Stimulated activated naive B cell treated with anti-CD40 and anti-IgM and Interleukin-4, amounts not matched to agents 10 μg/mL and 1 μg/mL and 100 μg/mL, for 72 hours (primary cell): Measurements from ENCODE around the gene CDH13.
A peak's percentile ranks its signal among the peaks of the same experiment; 100 is the strongest.

Experiments used
- ATAC-seq, 2 donors: fragments of 150-1000 bp; cut with Tn5 transposase; replicated peaks; 2 replicates each; pipeline ENCODE4 v1.10.0; 2021; ENCODE audit warnings: moderate library complexity in 1 of 2
- DNase-seq: peaks from one replicate; pipeline ENCODE4 v3.0.0; 2021
- H3K27ac Mint-ChIP-seq: one replicate; pipeline ENCODE4 v1.8.0; 2022; ENCODE audit warnings: mild to moderate bottlenecking, mixed read lengths
- H3K27me3 Mint-ChIP-seq, 2 donors: one replicate each; pipeline ENCODE4 v1.8.0; 2022; ENCODE audit warnings: mixed read lengths in 2 of 2
- H3K36me3 Mint-ChIP-seq, 2 donors: one replicate each; pipeline ENCODE4 v1.8.0; 2022; ENCODE audit warnings: mixed read lengths in 2 of 2, mild to moderate bottlenecking in 1 of 2
- H3K4me1 Mint-ChIP-seq, 2 donors: one replicate each; pipeline ENCODE4 v1.8.0; 2022; ENCODE audit warnings: mixed read lengths in 2 of 2, mild to moderate bottlenecking in 1 of 2
- H3K4me3 Mint-ChIP-seq, 2 donors: one replicate each; pipeline ENCODE4 v1.8.0; 2022; ENCODE audit warnings: mild to moderate bottlenecking in 2 of 2, mixed read lengths in 2 of 2, moderate library complexity in 1 of 2
- H3K9me3 Mint-ChIP-seq, 2 donors: one replicate each; pipeline ENCODE4 v1.8.0; 2022; ENCODE audit warnings: mixed read lengths in 2 of 2, mild to moderate bottlenecking in 1 of 2

Gene CDH13

DNA sequence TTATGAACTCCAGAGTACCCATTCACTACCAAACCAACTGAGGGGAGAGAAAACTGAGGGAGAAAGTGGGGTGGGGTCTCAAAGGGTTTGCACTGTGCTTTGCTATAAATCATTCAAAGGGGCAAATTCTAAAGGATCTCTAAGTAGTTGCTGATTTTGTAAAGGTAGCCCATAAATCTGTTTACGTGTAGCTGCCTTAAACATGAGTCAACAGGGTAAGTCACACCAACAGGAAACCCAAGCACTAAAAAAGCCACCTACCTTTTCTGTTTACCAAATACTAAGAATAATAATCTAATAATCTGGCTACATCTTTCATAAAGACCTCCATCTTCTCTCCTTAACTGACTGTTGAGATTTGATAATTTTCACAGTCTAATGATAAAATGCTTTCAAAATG is 1172.6 kb downstream of the CDH13 start:
- Mint-ChIP-seq H3K4me1 (peaks cover 10% of the 10 kb centered on the region in 2 donors), H3K9me3 (peaks cover 0 to 1% of the 10 kb centered on the region in 2 donors), H3K36me3 (peaks cover 4 to 12% of the 10 kb centered on the region in 2 donors), H3K4me3 (no peak overlapping the region), H3K27me3 (no peaks in the 10 kb centered on the region), H3K27ac (no peak overlapping the region)
- DNase-seq (no peak), ATAC-seq (no peak)

DNA sequence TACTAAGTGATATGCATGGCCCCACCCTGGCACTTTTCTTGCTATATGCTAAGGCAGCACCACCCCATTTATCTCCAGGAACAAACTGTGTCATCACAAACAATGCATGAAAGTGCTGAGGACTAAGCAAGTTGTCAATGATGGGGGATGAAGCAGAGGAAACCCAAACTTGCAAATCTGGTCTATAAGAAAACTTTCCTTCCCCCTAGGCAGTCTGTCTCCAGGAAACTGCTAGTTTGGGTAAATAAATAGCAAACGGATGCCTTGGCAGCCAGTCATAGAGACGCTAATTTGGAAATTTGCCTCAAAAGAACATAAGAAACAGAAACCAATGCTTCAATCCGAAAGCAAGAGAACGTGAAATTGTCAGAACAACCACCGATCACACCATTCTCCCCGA is 1175.4 kb downstream of the CDH13 start:
- Mint-ChIP-seq H3K4me3 (peak overlapping the region in 1 of 2 donors; percentile 25), H3K4me1 (peaks cover 24 to 36% of the 10 kb centered on the region in 2 donors), H3K9me3 (peaks cover 6 to 7% of the 10 kb centered on the region in 2 donors), H3K27me3 (no peaks in the 10 kb centered on the region), H3K27ac (no peak overlapping the region), H3K36me3 (peaks cover 6 to 11% of the 10 kb centered on the region in 2 donors)
- ATAC-seq (no peak), DNase-seq (no peak)

DNA sequence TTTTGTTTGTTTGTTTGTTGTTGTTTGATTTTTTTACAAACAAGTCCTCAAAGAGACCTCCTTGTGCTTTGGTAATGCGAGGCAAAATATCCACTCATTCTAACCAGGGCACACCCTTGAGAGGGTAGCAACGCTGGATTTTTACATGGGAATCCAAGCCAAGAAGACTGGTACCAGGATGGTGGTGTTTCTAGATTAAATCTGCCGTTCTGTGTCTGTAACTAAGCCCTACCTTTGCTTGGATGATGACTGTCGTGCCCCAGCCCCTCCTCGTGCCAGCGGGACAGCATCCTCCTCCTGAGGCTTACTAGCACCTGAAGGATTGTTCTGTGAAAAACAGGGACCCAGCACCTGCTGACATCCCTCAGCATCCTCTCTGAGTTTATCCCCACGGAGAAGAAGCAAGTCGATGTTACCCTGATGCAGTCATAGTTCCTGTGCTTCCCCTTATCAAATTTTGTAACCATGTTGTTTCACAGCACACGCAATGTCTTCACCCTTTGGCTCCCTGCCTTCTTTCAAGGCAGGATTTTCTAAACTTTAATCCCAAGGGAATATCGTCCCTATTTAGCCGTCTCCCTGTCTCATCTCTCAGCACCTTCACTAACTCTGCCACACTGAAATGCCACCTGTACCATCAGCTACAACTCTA is 1175.9 kb downstream of the CDH13 start:
- Mint-ChIP-seq H3K9me3 (peaks cover 6 to 9% of the 10 kb centered on the region in 2 donors), H3K4me3 (peak overlapping the region in 1 of 2 donors; percentile 25), H3K4me1 (peaks cover 27 to 41% of the 10 kb centered on the region in 2 donors), H3K36me3 (peaks cover 6 to 11% of the 10 kb centered on the region in 2 donors), H3K27ac (no peak overlapping the region), H3K27me3 (no peaks in the 10 kb centered on the region)
- DNase-seq (no peak), ATAC-seq (no peak)

GRCh38 chr16:83803811-83804210 is 1177.0 kb downstream of the CDH13 start:
- DNase-seq (no peak), ATAC-seq (no peak)
- Mint-ChIP-seq H3K4me3 (peak overlapping the region in 1 of 2 donors; percentile 26), H3K36me3 (peaks cover 10 to 12% of the 10 kb centered on the region in 2 donors), H3K27me3 (no peaks in the 10 kb centered on the region), H3K9me3 (peaks cover 6 to 9% of the 10 kb centered on the region in 2 donors), H3K27ac (no peak overlapping the region), H3K4me1 (peaks cover 31 to 47% of the 10 kb centered on the region in 2 donors)

GRCh38 chr16:83804366-83804765 is 1177.6 kb downstream of the CDH13 start:
- Mint-ChIP-seq H3K36me3 (peaks cover 12 to 17% of the 10 kb centered on the region in 2 donors), H3K9me3 (peaks cover 6 to 9% of the 10 kb centered on the region in 2 donors), H3K4me3 (no peak overlapping the region), H3K27me3 (no peaks in the 10 kb centered on the region), H3K27ac (no peak overlapping the region), H3K4me1 (peaks cover 35 to 53% of the 10 kb centered on the region in 2 donors)
- no peak for ATAC-seq
- no peak for DNase-seq

GRCh38 chr16:83806036-83806435 is 1179.3 kb downstream of the CDH13 start:
- Mint-ChIP-seq H3K4me3 (peak overlapping the region; percentile 70 to 76), H3K36me3 (peaks cover 10 to 17% of the 10 kb centered on the region in 2 donors), H3K27me3 (no peaks in the 10 kb centered on the region), H3K9me3 (peaks cover 6 to 9% of the 10 kb centered on the region in 2 donors), H3K4me1 (peaks cover 35 to 62% of the 10 kb centered on the region in 2 donors), H3K27ac (peak overlapping the region; percentile 93)
- DNase-seq, result no peak
- ATAC-seq, result peak; percentile 35 to 41

DNA sequence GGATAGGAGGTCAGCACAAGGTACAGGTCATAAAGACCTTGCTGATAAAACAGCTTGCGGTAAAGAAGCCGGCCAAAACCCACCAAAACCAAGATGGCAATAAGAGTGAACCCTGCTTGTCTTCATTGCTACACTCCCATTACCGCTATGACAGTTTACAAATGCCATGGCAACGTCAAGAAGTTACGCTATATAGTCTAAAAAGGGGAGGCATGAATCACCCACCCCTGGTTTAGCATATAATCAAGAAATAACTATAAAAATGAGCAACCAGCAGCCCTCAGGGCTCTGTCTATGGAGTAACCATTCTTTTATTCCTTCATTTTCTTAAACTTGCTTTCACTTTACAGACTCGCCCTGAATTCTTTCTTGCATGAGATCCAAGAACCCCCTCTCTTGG is 1180.0 kb downstream of the CDH13 start:
- Mint-ChIP-seq H3K27me3 (no peaks in the 10 kb centered on the region), H3K4me3 (no peak overlapping the region), H3K4me1 (peaks cover 37 to 68% of the 10 kb centered on the region in 2 donors), H3K9me3 (peaks cover 6 to 9% of the 10 kb centered on the region in 2 donors), H3K36me3 (peaks cover 12 to 17% of the 10 kb centered on the region in 2 donors), H3K27ac (peak overlapping the region; percentile 96)
- ATAC-seq, result no peak
- DNase-seq, result no peak

DNA sequence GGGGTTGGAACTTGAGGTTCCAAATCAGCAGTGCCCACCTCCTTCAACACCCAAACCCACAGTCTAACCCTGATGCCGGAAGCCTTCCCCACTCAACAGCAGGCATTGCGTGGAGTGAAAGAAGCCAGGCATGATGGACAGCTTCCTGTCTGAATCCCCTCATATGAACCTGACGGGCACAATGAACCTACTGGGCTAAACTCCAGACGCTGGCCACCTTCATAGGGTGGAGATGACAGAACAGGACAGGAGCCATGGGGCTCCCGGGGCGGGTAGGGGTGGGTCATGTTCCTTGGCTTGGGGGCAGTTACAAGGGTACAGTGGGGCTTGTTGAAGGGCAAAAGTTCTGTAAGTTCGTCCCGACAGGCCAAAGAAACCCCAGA is 1180.5 kb downstream of the CDH13 start:
- no peaks in the 10 kb centered on the region for H3K27me3 Mint-ChIP-seq
- H3K4me1 Mint-ChIP-seq, result peaks cover 37 to 68% of the 10 kb centered on the region in 2 donors
- peaks cover 6 to 9% of the 10 kb centered on the region in 2 donors for H3K9me3 Mint-ChIP-seq
- peak overlapping the region; percentile 96 for H3K27ac Mint-ChIP-seq
- peak overlapping the region in 1 of 2 donors; percentile 96 for H3K4me3 Mint-ChIP-seq
- peaks cover 12 to 17% of the 10 kb centered on the region in 2 donors for H3K36me3 Mint-ChIP-seq
- DNase-seq, result no peak
- peak; percentile 1 to 2 for ATAC-seq

GRCh38 chr16:83807710-83808572 is 1181.2 kb downstream of the CDH13 start, which contains the start of gene HSBP1:
Gene HSBP1, plus strand, starts transcription at chr16:83807978. Its CDS starts 99 bp downstream, at chr16:83808077.
- peaks cover 14 to 18% of the 10 kb centered on the region in 2 donors for H3K36me3 Mint-ChIP-seq
- peak within 1 kb of the TSS; percentile 96 to 99 for H3K4me3 Mint-ChIP-seq
- peaks cover 6 to 9% of the 10 kb centered on the region in 2 donors for H3K9me3 Mint-ChIP-seq
- H3K4me1 Mint-ChIP-seq, result peaks cover 35 to 70% of the 10 kb centered on the region in 2 donors
- ATAC-seq (peak; percentile 95), DNase-seq (peak; percentile 92)
- peak within 1 kb of the TSS; percentile 99 for H3K27ac Mint-ChIP-seq
- H3K27me3 Mint-ChIP-seq, result no peaks in the 10 kb centered on the region

DNA sequence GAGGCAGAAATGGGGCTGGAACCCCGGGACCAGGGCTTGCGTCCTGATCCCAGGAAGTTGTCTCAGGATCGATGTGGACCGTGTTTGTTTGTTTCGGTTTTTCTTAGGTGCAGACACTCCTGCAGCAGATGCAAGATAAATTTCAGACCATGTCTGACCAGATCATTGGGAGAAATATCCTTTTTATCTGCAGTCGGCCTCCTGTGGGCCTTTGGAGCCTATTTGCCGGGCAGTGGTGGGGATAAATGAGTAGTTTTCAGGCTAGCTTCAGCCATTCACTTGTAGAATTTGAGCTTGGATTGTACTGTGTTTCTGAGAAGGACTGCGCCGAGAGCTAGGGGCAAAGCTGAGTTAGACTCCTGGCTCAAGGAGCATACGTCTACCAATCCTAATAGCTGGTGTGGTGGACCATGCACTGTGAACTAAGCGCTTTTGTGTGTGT is 1181.8 kb downstream of the CDH13 start:
- DNase-seq (no peak), ATAC-seq (no peak)
- H3K36me3 Mint-ChIP-seq, result peaks cover 19 to 20% of the 10 kb centered on the region in 2 donors
- H3K9me3 Mint-ChIP-seq, result peaks cover 6 to 9% of the 10 kb centered on the region in 2 donors
- H3K4me3 Mint-ChIP-seq, result peak overlapping the region; percentile 96 to 99
- peaks cover 34 to 73% of the 10 kb centered on the region in 2 donors for H3K4me1 Mint-ChIP-seq
- H3K27me3 Mint-ChIP-seq, result no peaks in the 10 kb centered on the region
- peak overlapping the region; percentile 99 for H3K27ac Mint-ChIP-seq

GRCh38 chr16:83809092-83809491 is 1182.3 kb downstream of the CDH13 start:
- peaks cover 4 to 9% of the 10 kb centered on the region in 2 donors for H3K9me3 Mint-ChIP-seq
- peak overlapping the region; percentile 96 to 99 for H3K4me3 Mint-ChIP-seq
- H3K4me1 Mint-ChIP-seq, result peaks cover 29 to 68% of the 10 kb centered on the region in 2 donors
- no peaks in the 10 kb centered on the region for H3K27me3 Mint-ChIP-seq
- H3K27ac Mint-ChIP-seq, result peak overlapping the region; percentile 99
- DNase-seq (no peak), ATAC-seq (no peak)
- H3K36me3 Mint-ChIP-seq, result peaks cover 19 to 20% of the 10 kb centered on the region in 2 donors

DNA sequence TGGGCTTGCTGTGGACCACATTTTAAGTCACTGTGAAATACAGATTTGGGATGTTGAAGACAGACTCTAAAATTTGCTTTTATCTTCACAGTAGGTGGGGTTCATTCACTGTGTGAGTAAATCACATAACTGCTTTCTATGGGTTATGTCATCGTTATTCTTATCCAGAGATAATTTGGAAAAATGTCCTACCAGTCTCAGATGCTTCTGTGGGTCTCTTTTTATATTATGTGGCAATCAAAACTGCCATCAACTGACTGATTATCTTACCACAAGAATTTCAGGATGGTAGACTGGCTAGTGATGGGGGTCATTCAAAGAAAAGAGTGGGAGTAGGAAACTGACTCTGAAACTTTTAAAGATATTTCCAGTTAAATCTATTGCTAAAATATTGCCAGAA is 1184.1 kb downstream of the CDH13 start:
- peaks cover 24 to 52% of the 10 kb centered on the region in 2 donors for H3K4me1 Mint-ChIP-seq
- H3K9me3 Mint-ChIP-seq, result peaks cover 4 to 9% of the 10 kb centered on the region in 2 donors
- ATAC-seq (no peak), DNase-seq (no peak)
- no peaks in the 10 kb centered on the region for H3K27me3 Mint-ChIP-seq
- no peak overlapping the region for H3K4me3 Mint-ChIP-seq
- H3K36me3 Mint-ChIP-seq, result peaks cover 19 to 20% of the 10 kb centered on the region in 2 donors
- H3K27ac Mint-ChIP-seq, result no peak overlapping the region

- H3K4me3 Mint-ChIP-seq, result no peak overlapping the region
- peak; percentile 64 to 69 for ATAC-seq
- H3K27me3 Mint-ChIP-seq, result no peaks in the 10 kb centered on the region
These were observed 1187.3 kb downstream of the CDH13 start for GRCh38 chr16:83813823-83814658.

DNA sequence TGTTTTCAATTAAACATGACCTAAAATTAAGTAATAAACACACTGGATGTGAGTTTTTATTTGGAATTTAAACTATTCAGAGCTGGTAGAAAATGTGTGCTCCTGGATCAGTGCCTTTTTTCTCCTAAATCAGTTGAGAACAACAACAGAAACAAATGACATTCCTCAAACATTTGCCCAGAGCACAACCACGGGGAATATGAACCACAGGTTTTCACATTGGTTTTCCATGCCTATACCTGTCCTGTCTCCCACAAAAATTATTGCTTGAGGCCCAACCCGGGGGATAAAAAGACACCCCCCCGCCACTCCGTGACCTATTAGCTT is 1187.9 kb downstream of the CDH13 start:
- H3K27ac Mint-ChIP-seq, result no peak overlapping the region
- no peaks in the 10 kb centered on the region for H3K9me3 Mint-ChIP-seq
- no peak overlapping the region for H3K4me3 Mint-ChIP-seq
- H3K27me3 Mint-ChIP-seq, result no peaks in the 10 kb centered on the region
- H3K4me1 Mint-ChIP-seq, result peaks cover 3 to 20% of the 10 kb centered on the region in 2 donors
- no peak for ATAC-seq
- DNase-seq, result no peak
- H3K36me3 Mint-ChIP-seq, result peaks cover 9% of the 10 kb centered on the region in 2 donors

More at GRCh38 chr16:83813823-83814658, 1187.3 kb downstream of the CDH13 start:
- no peak for DNase-seq
- no peak overlapping the region for H3K27ac Mint-ChIP-seq
- peaks cover 5 to 26% of the 10 kb centered on the region in 2 donors for H3K4me1 Mint-ChIP-seq
- H3K9me3 Mint-ChIP-seq, result no peaks in the 10 kb centered on the region
- peaks cover 10 to 12% of the 10 kb centered on the region in 2 donors for H3K36me3 Mint-ChIP-seq
